ENCODE results near the gene CGA.

DNA sequence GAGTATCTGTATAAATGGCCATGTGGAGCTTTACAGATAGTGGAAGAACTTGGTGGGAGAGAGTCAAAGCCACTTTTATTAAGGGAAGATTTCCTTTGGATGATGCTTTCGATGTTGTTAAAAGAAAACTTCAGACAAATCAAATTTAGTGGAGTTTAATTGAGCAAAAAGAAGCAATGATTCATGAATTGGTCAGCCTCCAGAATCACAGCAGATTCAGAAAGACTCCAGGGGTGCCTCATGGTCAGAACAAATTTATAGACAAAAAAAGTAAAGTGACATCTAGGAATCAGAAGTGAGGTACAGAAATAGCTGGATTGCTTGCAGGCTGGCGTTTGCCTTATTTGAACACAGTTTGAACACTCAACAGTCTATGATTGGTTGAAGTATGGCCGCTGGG, 5.3 kb upstream of the CGA start:
- no peak for TF ChIP-seq CTCF (IDR thresholded peaks at IDR 0.05; ENCODE audit: low read depth, low read length)
- no peak for TF ChIP-seq POLR2A (IDR thresholded peaks at IDR 0.05; ENCODE audit: extremely low read depth, insufficient read length)
